ENCODE measurements around the gene ERBB4.

The ERBB4 gene

GRCh38 chr2:211724933-211725332 is 813.7 kb downstream of the ERBB4 start:
- TF ChIP-seq CTCF (IDR thresholded peaks at IDR 0.05) = no peak

- TF ChIP-seq CTCF (IDR thresholded peaks at IDR 0.05) = no peak
Measured at GRCh38 chr2:211723398-211723797, 815.2 kb downstream of the ERBB4 start.

- TF ChIP-seq CTCF (IDR thresholded peaks at IDR 0.05) = no peak
Measured at GRCh38 chr2:211722928-211723327, 815.7 kb downstream of the ERBB4 start.

GRCh38 chr2:211709389-211709788 is 829.2 kb downstream of the ERBB4 start:
- TF ChIP-seq CTCF (IDR thresholded peaks at IDR 0.05) = no peak

GRCh38 chr2:211692689-211693088 is 845.9 kb downstream of the ERBB4 start:
- no peak for TF ChIP-seq CTCF (IDR thresholded peaks at IDR 0.05)

- no peak for TF ChIP-seq CTCF (IDR thresholded peaks at IDR 0.05)
Measured at GRCh38 chr2:211690736-211691135, 847.9 kb downstream of the ERBB4 start.

GRCh38 chr2:211688196-211688595 is 850.4 kb downstream of the ERBB4 start:
- TF ChIP-seq CTCF (IDR thresholded peaks at IDR 0.05) = no peak

GRCh38 chr2:211674715-211675114 is 863.9 kb downstream of the ERBB4 start:
- TF ChIP-seq CTCF (IDR thresholded peaks at IDR 0.05) = no peak
